ENCODE measurements around the gene TIMMDC1.
"Not testable (repeated sequence)": the region's sequence is repeated elsewhere in the genome, so short reads cannot be mapped to it uniquely, and the experiment has no call there.

TIMMDC1 gene

DNA sequence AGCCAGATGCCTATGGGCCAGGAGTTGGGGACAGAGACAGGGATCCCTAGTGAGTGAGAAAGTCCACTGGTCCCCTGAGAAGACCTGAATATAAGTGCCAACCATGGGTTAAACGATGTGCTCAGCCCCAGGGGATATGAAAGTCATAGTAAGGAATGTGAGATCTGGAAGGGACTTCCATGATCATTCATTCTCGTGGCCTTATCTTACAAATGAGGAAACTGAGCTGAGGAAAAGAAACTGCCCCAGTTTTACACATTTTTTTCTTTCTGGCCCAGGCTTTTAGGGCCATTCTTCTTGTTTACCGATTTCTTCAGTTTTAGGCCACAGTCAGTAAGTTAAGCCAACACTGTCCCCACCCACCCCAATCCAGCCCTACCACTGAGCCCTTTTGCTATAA, 50.0 kb downstream of the TIMMDC1 start:
- Histone ChIP-seq H3K36me3 (ENCODE audit: control insufficient read depth, insufficient read depth, low read length) (no peaks in the 10 kb centered on the region), H3K9ac (ENCODE audit: low read length) (no peak overlapping the region), H3K4me3 (ENCODE audit: low read length) (no peak overlapping the region), H3K27ac (ENCODE audit: low read depth, low read length) (no peak overlapping the region), H3K4me1 (ENCODE audit: control insufficient read depth, insufficient read depth, low read length) (no peaks in the 10 kb centered on the region), H3K27me3 (ENCODE audit: control insufficient read depth, insufficient read depth, low read length) (no peaks in the 10 kb centered on the region)

DNA sequence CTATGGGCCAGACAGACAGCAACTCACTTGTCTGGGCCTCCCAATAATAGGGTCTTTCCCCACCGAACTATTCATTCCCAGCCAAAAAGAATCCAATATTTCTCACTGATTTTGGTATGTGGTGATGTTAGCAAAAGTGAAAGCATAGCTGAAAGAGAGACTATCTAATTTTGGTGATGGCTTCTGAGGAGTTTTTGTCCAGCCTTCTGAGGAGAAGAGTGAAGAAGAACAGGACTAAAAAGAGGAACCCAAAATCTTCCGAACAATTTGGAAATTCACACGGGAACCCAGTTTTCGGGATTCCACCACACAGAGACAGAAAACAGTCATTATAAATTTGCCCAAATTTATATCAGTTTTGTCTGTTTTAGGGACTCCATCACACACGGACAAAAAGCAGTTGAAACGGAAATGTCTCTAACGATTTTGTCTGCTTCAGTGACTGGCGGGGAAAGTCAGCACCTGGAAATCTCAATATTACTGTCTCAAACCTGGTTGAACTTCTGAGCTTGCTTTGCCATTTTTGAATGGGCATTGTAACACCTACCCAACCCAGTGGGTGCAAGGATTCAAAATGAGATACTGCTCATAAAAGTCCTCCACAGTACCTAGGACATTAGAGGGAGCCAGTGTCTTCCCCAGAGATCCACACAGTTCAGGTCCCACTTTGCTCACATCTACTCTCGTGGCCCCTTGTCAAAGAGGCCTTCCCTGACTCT, 52.0 kb downstream of the TIMMDC1 start:
- Histone ChIP-seq H3K4me3 (ENCODE audit: low read length) (no peak overlapping the region), H3K9ac (ENCODE audit: low read length) (no peak overlapping the region), H3K27me3 (ENCODE audit: control insufficient read depth, insufficient read depth, low read length) (no peaks in the 10 kb centered on the region), H3K4me1 (ENCODE audit: control insufficient read depth, insufficient read depth, low read length) (no peaks in the 10 kb centered on the region), H3K27ac (ENCODE audit: low read depth, low read length) (no peak overlapping the region), H3K36me3 (ENCODE audit: control insufficient read depth, insufficient read depth, low read length) (no peaks in the 10 kb centered on the region)

DNA sequence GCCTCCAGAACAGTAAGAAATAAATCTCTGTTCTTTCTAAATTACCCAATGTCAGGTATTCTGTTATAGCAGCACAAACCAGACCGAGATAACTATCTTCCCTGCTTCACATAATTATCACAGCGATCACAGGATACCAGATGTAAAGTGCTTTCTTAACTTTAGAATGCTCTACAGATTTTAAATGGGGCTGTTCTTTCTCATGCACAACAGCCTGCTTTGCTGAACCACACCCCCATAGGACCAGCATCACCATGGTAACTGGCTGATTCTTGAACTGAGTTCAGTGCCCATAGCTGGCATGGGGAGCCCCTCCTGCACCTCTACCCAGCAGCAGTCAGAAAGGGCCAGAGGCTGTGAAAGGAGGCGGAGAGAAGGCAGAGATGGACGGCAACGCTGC, 53.3 kb downstream of the TIMMDC1 start:
- Histone ChIP-seq H3K27ac (ENCODE audit: low read depth, low read length) (no peak overlapping the region), H3K9ac (ENCODE audit: low read length) (no peak overlapping the region), H3K4me1 (ENCODE audit: control insufficient read depth, insufficient read depth, low read length) (no peaks in the 10 kb centered on the region), H3K4me3 (ENCODE audit: low read length) (no peak overlapping the region), H3K36me3 (ENCODE audit: control insufficient read depth, insufficient read depth, low read length) (no peaks in the 10 kb centered on the region), H3K27me3 (ENCODE audit: control insufficient read depth, insufficient read depth, low read length) (no peaks in the 10 kb centered on the region)

DNA sequence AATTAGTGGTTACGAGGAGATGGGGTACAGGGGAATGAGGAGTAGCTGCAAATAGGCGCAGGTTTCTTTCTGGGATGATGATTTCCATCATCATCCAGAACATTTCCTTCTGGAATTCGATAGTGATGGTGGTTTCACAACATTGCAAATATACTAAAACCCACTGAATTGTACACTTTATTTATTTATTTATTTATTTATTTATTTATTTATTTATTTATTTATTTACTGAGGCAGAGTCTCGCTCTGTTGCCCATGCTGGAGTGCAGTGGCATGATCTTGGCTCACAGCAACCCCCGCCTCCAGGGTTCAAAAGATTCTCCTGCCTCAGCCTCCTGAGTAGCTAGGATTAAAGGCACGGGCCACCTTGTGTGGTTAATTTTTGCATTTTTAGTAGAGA, 54.6 kb downstream of the TIMMDC1 start:
- H3K4me1 ChIP-seq (ENCODE audit: control insufficient read depth, insufficient read depth, low read length); H3K9ac ChIP-seq (ENCODE audit: low read length); H3K27me3 ChIP-seq (ENCODE audit: control insufficient read depth, insufficient read depth, low read length): not testable (repeated sequence)

DNA sequence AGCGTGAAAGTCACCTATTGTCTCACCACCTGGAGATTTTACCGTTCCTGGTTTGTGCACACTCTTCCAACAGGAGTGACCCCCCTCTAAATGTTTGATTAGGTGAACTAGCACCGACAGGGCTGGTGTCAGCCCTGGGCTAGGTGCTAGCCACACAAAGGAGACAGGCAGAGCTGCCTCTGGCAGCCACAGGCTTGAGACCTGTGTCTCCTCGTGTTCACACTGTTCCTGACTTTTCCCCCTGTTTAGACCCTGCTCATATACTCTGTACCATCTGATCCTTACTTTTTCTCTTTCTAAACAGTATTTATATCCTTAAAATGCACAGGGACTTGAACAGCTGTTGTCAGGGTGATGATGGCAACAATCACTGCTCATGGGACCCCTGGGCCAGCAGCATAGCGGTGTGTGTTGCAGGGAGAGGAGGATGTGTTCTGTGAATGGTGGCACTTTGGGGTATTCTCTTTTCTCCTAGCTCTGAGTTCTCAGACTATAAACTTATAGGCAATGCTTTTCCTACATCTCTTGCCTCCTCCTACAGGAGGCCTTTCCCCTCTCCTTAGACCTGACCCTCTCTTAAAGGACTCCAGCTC, 55.6 kb downstream of the TIMMDC1 start:
- Histone ChIP-seq H3K36me3 (ENCODE audit: control insufficient read depth, insufficient read depth, low read length) (no peaks in the 10 kb centered on the region), H3K27me3 (ENCODE audit: control insufficient read depth, insufficient read depth, low read length) (no peaks in the 10 kb centered on the region), H3K4me3 (ENCODE audit: low read length) (no peak overlapping the region), H3K4me1 (ENCODE audit: control insufficient read depth, insufficient read depth, low read length) (no peaks in the 10 kb centered on the region), H3K9ac (ENCODE audit: low read length) (no peak overlapping the region), H3K27ac (ENCODE audit: low read depth, low read length) (no peak overlapping the region)

More for the DNA sequence above, 54.6 kb downstream of the TIMMDC1 start:
- not testable (repeated sequence) for H3K27ac ChIP-seq (ENCODE audit: low read depth, low read length); H3K4me3 ChIP-seq (ENCODE audit: low read length); H3K36me3 ChIP-seq (ENCODE audit: control insufficient read depth, insufficient read depth, low read length)

DNA sequence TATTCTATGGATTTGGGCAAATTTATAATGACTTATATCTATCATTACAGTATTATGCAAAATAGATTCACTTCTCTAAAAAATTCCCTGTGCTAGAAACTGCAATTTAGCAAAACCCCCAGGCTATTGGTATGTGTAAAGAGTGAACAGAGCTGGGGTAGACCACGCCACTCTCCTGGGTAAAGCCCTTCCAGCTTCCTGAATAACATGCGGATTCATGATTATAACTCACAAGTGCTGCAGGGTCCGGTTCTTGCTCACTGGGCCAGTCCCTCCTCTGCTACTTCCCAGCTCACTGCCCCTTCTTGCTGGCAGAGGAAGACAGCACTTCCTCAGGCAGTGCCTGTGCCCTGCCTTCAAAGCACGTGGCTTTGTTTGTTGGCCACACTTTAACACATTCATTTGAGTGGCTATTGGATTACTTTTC, 57.0 kb downstream of the TIMMDC1 start:
- no peaks in the 10 kb centered on the region for H3K4me1 ChIP-seq (ENCODE audit: control insufficient read depth, insufficient read depth, low read length)
- H3K4me3 ChIP-seq (ENCODE audit: low read length): no peak overlapping the region
- no peaks in the 10 kb centered on the region for H3K36me3 ChIP-seq (ENCODE audit: control insufficient read depth, insufficient read depth, low read length)
- no peaks in the 10 kb centered on the region for H3K27me3 ChIP-seq (ENCODE audit: control insufficient read depth, insufficient read depth, low read length)
- no peak overlapping the region for H3K9ac ChIP-seq (ENCODE audit: low read length)
- H3K27ac ChIP-seq (ENCODE audit: low read depth, low read length): no peak overlapping the region

DNA sequence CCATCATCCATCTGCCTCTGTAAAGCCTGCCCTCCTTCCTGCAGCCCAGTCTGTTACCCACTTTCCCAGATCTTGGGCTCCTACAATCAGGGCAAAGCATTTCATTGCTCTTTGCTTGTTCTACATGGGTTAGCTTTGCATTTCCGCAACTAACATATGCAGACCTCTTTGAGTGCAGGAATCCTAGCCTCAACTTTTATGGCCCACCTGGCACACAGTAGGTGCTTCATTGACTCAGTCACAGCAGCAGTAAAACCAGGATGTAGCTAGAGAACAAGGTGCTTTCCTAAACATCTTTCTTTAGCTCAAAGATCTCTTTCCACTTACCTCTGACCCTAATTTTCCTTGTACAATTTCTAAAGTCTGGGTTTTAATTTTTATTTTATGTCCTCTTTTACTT, 57.6 kb downstream of the TIMMDC1 start:
- Histone ChIP-seq H3K4me1 (ENCODE audit: control insufficient read depth, insufficient read depth, low read length) (no peaks in the 10 kb centered on the region), H3K9ac (ENCODE audit: low read length) (no peak overlapping the region), H3K36me3 (ENCODE audit: control insufficient read depth, insufficient read depth, low read length) (no peaks in the 10 kb centered on the region), H3K4me3 (ENCODE audit: low read length) (no peak overlapping the region), H3K27me3 (ENCODE audit: control insufficient read depth, insufficient read depth, low read length) (no peaks in the 10 kb centered on the region), H3K27ac (ENCODE audit: low read depth, low read length) (no peak overlapping the region)

DNA sequence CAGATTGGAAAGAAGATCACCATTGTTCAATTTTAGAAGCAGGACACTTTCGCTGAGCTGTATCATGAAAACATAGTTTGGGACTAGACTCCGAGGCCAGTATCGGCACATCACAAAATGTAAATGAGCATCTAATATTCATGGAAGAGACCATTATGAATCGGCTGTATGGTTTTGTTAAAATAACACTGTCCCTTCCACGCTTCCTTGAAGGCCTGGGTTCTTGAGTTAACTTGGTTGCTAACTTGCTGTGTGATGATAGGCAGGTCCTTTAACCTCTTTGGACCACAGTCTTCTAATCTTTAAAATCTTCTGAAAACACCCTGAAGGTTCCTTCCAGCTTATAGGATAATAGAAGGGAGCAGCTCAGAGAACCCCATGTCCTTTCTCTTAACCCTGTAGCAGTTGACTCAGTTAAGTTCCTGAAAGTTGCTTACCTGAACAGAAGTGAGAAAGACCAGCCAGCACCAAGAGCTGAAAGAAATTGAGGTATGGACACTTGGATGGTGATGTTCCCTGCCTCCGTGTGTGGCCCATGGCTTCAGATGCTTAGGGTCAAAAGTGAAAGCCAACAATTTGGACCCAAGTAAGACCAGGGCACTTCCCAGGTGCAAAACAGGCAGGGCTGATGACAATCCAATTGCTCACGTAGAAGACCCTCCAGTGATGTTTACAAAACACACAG, 59.0 kb downstream of the TIMMDC1 start:
- no peaks in the 10 kb centered on the region for H3K36me3 ChIP-seq (ENCODE audit: control insufficient read depth, insufficient read depth, low read length)
- H3K27ac ChIP-seq (ENCODE audit: low read depth, low read length): no peak overlapping the region
- no peaks in the 10 kb centered on the region for H3K4me1 ChIP-seq (ENCODE audit: control insufficient read depth, insufficient read depth, low read length)
- H3K4me3 ChIP-seq (ENCODE audit: low read length): no peak overlapping the region
- no peaks in the 10 kb centered on the region for H3K27me3 ChIP-seq (ENCODE audit: control insufficient read depth, insufficient read depth, low read length)
- no peak overlapping the region for H3K9ac ChIP-seq (ENCODE audit: low read length)

DNA sequence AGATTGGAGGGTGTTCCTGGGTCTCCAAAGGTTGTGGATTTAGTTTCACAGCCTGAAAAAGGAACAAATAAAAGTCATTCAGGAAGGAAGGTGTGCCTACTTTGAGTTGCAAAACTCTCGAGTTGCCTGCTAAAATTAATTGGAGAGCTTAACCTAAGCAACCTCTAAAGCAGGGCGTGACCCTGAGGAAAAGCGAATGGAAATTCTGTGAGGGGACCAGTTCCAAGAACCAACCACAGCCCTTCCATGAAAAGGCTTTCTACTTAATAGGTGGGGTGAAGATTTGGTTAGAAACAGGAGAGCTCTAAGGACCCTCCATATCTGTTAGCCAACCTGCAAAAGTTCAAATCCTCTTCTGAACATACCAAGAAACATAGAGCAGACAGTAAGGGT, 59.5 kb downstream of the TIMMDC1 start:
- no peaks in the 10 kb centered on the region for H3K36me3 ChIP-seq (ENCODE audit: control insufficient read depth, insufficient read depth, low read length)
- H3K27ac ChIP-seq (ENCODE audit: low read depth, low read length): no peak overlapping the region
- no peak overlapping the region for H3K4me3 ChIP-seq (ENCODE audit: low read length)
- no peaks in the 10 kb centered on the region for H3K4me1 ChIP-seq (ENCODE audit: control insufficient read depth, insufficient read depth, low read length)
- no peaks in the 10 kb centered on the region for H3K27me3 ChIP-seq (ENCODE audit: control insufficient read depth, insufficient read depth, low read length)
- H3K9ac ChIP-seq (ENCODE audit: low read length): no peak overlapping the region

DNA sequence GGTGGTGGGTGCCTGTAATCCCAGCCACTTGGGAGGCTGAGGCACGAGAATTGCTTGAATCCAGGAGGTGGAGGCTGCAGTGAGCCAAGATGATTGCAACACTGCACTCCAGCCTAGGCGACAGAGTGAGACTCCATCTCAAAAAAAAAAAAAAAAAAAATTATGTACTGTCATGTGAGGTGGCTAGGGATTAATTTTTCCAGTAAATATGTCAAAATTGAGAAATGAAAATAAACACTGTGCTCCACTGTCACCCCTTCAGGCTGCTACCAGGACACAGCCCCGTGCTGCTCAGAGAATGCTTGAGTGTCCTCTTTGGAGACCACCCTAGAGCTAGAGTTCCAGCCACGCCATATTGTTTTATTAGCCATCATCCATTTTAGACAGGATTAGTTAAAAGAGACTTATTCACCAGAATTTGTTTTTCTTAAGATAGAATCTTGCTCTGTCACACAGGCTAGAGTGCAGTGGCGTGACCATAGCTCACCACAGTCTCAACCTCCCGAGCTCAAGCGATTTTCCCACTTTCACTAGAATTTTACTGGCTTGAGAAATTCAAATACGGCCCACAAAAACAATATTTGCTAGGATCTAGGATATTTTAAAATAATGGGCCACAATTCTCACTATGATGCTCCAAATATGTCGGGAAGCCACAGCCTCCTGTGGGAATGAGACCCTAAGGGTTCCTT, 60.4 kb downstream of the TIMMDC1 start:
- Histone ChIP-seq H3K27me3 (ENCODE audit: control insufficient read depth, insufficient read depth, low read length) (no peaks in the 10 kb centered on the region), H3K4me1 (ENCODE audit: control insufficient read depth, insufficient read depth, low read length) (no peaks in the 10 kb centered on the region), H3K9ac (ENCODE audit: low read length) (no peak overlapping the region), H3K4me3 (ENCODE audit: low read length) (no peak overlapping the region), H3K36me3 (ENCODE audit: control insufficient read depth, insufficient read depth, low read length) (no peaks in the 10 kb centered on the region), H3K27ac (ENCODE audit: low read depth, low read length) (no peak overlapping the region)

DNA sequence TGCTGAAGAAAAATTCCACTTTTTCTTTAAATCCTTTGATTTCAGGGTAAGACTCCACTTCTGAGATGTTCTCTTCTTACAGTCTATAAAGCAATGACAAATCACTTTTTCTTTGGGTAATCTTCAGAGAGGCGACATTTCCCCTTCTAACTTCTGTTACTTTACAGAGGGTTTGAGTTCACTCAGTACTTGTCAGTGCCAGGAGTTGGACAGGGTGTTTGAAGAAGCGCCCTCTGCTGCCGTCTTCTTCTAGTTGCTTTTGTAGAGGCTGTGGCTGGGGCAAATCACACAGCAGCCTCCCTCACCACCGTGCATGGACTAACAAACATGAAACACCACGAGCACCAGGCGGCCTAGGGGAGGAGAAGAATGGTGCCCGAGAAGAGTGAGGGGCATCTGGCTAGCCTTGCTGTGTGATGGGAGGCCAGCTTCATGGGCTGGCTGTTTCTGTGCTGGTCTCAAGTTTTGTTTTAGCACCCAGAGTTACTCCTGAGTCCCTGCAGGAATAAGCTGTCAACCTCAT, 61.2 kb downstream of the TIMMDC1 start, which contains the start of gene CD80:
Gene CD80, minus strand, starts transcription at position 174 of the 523 bp plus-strand sequence. CDS start 1,886 bp downstream, outside the sequence.
- no peak within 1 kb of the TSS for H3K9ac ChIP-seq (ENCODE audit: low read length)
- H3K27me3 ChIP-seq (ENCODE audit: control insufficient read depth, insufficient read depth, low read length): no peaks in the 10 kb centered on the region
- no peaks in the 10 kb centered on the region for H3K36me3 ChIP-seq (ENCODE audit: control insufficient read depth, insufficient read depth, low read length)
- H3K27ac ChIP-seq (ENCODE audit: low read depth, low read length): no peak within 1 kb of the TSS
- no peaks in the 10 kb centered on the region for H3K4me1 ChIP-seq (ENCODE audit: control insufficient read depth, insufficient read depth, low read length)
- no peak within 1 kb of the TSS for H3K4me3 ChIP-seq (ENCODE audit: low read length)

DNA sequence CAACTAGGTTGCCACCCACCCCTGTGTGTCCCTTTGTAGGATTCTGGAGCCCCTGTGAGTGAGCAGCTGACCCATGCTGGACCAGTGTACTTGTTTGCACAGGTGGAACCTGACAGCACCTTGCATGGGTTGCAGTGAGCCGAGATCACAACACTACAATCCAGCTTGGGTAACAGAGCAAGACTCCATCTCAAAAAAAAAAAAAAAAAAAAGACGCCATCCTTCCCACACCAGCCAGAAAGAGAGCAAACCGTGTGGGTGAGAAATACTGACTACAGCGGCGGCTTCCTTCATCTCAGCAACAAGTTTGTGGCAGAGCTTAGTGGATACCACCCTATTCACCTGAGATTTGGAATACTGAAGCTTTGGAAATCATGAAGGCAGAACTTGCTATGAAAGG, 61.8 kb downstream of the TIMMDC1 start:
- H3K4me1 ChIP-seq (ENCODE audit: control insufficient read depth, insufficient read depth, low read length): no peaks in the 10 kb centered on the region
- H3K27ac ChIP-seq (ENCODE audit: low read depth, low read length): no peak overlapping the region
- H3K4me3 ChIP-seq (ENCODE audit: low read length): no peak overlapping the region
- H3K36me3 ChIP-seq (ENCODE audit: control insufficient read depth, insufficient read depth, low read length): no peaks in the 10 kb centered on the region
- no peak overlapping the region for H3K9ac ChIP-seq (ENCODE audit: low read length)
- H3K27me3 ChIP-seq (ENCODE audit: control insufficient read depth, insufficient read depth, low read length): no peaks in the 10 kb centered on the region
